ENCODE data around the gene VAMP5. TPM values are rescaled to one million over a fixed set of nuclear protein-coding genes. Genes with fewer than 3 reads are reported as not detected.
"Not testable (repeated sequence)": the region's sequence is repeated elsewhere in the genome, so short reads cannot be mapped to it uniquely, and the experiment has no call there.

VAMP5 gene
- total RNA-seq, 1 experiment from 2014 or later, result 0.25 TPM

DNA sequence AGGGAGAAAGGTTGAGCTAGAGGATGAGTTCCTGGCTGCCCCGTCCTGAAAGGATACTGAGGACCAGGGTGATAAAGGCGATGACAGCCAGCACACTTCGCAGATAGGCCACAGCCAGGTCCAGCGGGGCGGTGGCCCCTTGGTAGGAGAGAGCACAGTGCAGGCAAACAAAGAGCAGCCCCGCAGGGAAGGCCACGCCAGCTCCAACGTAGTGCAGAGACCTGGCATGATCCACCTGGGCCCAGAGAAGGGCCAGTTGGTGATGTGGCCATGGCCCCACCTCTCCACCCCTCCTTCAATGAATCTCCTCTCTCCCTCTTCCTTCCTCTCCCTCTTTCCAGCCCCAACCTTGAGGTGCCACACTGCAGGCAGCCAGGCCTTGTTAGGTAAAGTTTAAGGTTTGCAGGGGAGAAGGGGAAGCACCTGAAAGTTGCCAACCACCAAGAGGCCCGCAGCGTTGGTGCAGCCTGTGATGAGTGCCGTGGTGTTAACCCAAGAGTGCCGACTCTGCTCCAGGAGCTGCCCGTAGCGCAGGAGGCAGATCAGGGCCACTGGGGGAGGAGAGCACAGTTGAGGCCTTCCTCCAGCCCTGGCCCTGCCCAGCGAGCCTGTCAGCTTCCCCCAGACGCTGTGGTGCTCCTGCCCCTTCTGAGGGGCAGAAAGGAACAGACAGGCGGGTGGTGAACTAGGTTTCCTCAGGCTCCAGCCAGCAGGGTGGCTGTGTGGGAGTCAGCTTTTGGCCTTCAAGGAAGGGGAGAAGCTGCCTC lies 15.4 kb downstream of the VAMP5 start:
- DNase-seq (ENCODE audit: extremely low read depth, low read depth), result no peak

DNA sequence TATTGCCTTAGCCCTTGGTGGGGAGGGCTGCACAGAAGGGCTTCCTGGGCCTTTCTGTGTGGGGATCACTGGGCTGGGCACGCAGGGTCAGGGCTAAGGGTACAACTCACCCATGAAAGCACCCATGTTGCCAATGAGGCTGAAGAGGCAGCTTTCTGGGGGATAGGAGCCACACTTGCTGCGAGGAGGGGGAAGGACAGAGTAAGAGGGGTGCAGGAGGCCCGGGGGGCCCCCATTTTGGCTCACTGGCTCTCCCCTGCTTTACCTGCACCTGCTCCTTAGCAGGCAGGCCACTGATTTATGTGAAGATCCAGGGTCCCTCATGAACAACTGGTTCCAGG lies 16.0 kb downstream of the VAMP5 start:
- DNase-seq (ENCODE audit: extremely low read depth, low read depth), result no peak

DNA sequence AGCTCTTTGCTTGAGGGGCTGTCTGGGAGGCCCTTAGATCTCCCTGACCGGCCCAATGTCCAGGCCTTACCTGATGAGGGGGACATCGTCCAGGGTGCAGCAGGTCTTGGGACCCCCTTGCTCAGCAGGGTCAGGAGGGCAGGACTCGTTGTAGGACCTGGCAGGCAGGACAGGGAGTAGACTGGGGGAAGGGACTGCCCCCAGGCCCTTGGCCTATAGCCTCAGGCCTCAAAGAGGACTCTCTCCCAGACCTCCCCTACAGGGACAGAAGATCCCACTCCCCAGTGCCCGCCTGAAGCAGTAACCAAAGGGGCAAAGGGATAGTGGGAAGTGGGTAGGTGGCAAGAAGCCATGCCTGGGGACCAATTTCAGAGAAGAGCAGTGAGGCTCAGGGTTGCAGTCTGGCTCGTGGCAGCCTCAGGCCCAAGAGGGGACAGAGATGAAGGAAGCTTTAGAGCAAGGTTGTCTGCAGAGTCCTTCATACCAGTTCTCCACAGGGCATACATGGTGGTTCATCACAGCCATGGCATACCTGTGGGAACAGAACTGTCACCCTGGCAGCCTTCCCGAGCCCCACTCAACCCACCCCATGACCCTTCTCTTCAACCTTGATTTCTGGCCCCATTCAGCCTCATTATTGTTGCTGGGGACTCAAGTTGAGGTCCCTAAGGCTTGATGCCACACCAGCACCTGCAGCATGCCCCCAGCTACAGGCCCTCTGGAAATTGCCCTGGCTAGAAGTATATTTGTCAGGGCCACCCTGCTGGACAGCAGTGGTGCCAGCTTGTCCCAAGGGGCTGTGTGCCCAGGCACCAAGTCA lies 16.9 kb downstream of the VAMP5 start:
- DNase-seq (ENCODE audit: extremely low read depth, low read depth), result no peak

DNA sequence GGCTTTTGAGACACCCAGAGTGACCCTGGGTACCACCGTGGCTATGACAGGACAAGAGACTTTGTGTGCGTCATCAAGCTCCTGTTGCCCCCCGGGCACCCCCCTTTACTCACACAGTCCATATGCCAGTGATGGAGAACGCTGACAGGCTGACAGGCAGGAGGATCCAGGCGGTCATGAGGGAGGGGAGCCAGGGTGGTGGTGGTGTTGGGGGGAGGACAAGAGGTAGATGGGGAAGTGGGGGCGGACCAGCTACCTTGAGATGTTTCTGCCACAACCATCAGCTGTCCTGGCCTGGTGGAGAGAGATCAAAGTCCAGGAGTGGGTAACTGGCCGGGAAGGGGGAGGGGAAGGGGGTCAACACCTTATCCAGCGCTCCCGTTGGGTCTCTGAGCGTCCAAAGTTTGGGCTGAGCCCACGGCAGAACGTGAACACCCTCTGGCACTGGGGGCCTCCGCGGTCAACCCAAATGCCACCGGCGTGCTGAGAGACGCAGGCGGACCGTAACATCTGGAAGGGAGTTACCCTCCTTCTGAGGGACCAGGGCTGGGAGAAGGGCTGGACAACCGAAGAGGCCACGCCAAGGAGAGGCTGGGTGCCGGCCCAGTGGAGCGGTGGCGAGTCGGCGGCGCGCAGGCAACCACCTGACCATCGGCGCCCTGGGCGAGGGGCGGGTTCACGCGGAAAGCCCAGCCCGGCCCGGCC lies 17.7 kb downstream of the VAMP5 start:
- no peak for DNase-seq (ENCODE audit: extremely low read depth, low read depth)

DNA sequence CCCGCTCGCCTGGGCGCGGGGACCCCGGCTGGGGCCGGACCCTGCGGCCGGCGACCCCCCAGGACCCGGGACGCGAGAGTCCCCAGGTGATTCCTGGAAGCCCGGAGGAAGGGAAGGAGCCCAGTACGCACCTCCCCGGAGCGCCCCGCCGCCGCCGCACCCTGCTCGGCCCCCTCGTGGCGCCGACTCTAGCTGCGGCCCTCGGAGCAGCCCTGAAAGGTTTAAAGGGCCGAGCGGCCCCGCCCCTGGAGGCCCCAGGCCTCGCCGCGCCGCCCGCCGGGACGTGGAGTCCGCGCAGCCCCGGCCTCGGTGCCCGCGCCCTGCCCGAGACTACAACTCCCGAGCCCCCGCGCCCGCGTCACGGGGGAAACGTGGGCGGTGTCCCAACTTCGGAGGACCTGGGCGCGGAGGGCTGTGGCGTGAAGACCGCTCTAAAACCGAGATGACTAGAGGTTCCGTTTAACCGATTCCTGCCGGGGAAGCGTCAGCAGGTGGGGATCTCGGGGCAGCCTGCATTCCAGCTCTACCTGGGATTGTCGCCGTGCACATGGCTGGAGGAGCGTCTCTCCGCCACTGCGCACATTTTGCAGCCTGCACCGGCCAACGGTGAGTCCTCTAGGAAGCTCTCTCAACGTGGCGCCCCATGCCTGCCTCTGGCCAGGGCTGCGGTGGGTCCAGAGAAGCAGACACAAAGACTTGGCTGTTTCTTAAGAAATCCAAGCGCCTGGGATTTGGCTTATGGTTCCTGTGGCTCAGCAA lies 18.4 kb downstream of the VAMP5 start, which contains the start of gene TMEM150A:
Gene TMEM150A, minus strand, starts transcription at position 223 of the 759 bp plus-strand sequence. CDS start 750 bp downstream, outside the sequence.
- peak; percentile 84 for DNase-seq (ENCODE audit: extremely low read depth, low read depth)

DNA sequence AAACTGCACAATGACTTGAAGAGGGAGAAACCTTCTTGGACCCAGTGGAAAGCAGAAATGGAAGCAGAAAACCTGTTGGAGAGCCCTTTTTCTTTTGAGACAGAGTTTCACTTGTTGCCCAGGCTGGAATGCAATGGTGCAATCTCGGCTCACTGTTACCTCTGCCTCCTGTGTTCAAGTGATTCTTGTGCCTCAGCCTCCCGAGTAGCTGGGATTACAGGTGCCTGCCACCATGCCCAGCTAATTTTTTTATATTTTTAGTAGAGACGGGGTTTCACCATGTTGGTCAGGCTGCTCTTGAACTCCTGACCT lies 19.9 kb downstream of the VAMP5 start:
- DNase-seq (ENCODE audit: extremely low read depth, low read depth), result not testable (repeated sequence)

DNA sequence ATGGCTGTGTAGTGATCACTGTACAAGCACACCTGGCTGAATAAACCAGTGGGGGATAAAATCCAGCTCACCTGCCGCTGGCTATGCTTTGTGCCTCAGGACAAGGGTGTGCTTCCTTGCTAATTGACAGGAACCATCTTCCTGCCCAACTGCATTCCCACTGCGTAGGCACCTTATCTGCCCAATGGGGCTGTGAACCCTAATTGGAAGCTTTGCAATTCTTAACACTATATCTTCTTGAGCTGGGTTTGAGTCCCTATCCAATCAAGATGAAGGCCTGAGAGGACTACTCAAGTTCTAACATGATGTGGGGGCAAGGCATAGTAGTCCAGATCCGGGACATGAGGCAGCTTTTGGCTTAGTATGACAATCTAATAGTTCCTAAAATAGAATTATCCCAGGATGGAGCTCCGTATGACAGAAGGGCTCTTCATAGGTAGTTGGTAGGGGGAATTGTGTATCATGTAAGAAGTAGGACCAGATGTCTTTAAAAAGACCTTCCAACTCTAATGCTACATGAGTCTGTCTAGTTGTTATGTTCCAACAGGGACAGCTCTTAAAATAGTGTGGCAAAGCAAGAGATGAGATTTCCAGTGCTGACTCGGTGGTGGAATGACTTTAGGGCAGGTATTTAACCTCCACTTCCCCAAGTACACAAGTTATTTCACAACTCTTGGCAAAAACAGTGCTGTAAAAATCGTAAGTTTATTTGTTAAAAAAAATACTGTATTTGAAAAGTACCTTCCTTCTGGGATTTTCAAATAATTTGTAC lies 20.5 kb downstream of the VAMP5 start:
- no peak for DNase-seq (ENCODE audit: extremely low read depth, low read depth)

DNA sequence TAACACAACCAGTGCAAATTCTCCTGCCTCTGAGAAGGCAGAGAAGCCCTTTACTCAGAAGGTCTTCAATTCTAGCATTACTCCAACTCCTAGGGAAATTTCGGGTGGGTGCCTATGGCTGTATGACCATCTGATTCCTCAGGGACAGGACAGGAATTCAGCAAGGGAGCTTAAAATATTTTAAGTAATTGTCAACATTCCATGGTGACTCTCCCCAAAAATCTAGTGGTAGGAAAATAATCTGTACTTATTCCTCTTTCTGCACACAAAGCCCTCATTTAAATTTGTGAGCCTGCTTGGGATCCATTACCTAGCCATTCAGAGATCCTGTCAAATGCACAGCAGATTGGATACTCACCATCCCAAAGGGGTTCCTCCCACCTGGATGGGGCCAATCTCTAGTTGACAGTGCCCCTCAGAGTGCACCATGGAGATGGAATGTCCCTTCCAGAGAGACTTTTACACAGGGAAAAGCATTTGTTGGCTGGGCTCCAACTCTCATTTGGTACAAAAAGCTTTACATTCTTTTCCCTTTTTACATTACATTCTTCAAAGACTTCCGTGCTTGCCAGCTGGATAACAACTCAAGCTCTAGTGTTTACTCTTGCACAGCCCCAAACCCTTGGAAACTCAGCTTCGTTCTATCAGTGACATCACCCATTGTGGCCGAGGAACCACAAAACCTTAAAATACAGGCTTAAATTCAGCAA lies 21.3 kb downstream of the VAMP5 start:
- no peak for DNase-seq (ENCODE audit: extremely low read depth, low read depth)

DNA sequence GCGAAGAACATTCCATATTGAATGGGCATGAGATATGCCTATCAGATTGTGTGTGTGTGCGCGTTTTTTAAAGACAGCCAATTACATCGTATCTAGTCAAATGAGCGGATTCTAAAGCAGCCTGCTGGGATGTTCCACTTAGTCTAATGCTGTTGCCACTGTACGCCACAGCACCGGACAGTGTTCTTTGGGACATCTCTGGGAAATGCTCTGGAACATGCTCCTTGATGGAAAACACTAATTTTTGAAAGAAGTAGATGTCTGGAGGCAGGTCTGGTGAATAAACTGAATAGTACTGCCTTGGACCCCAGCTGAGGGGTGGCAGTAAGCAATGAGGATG lies 21.9 kb downstream of the VAMP5 start:
- DNase-seq (ENCODE audit: extremely low read depth, low read depth), result no peak

DNA sequence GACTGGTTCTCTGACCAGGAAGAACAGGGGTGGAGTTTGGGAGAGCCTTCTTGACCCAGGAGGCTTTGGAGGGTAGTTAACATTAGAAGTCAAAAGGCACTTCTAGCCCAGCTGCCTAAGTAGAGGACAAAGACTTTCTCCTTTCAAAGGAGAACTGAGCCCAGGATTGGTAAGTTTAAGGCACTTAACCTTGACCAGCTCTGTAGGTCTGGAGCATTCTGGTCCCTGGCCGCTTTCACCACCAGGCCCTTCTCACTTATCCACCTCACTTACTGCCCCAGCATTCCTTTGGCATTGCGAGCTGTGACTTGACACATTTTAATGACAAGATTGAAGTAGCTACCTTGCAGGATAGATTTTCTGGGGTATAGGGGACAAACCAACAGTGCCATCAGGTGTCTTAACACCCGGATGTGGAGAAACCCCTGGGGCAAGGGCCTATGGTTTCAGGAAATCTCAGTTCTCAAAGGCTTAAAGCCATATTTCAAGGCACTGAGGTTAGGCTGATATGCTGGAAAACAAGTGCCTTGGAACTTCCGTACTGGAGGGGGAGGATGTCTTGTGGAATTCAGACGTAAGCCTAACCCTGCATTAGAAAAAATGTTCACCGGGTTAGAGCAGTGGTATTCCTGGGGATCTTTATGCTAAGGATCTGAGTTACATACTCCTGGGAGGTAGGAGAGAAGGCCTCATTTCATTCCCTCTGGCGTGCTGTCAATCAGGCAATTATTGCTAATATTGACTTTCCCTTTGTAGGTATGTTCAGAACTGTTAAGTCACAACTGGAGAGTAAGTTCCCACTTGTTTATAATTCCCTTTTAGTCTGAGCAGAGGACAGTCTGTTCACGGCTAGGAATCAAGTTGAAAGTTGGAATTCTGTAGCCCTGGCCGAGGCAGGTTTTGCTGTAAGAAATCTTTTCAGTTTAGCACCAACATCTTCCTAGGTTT lies 23.3 kb downstream of the VAMP5 start:
- no peak for DNase-seq (ENCODE audit: extremely low read depth, low read depth)

DNA sequence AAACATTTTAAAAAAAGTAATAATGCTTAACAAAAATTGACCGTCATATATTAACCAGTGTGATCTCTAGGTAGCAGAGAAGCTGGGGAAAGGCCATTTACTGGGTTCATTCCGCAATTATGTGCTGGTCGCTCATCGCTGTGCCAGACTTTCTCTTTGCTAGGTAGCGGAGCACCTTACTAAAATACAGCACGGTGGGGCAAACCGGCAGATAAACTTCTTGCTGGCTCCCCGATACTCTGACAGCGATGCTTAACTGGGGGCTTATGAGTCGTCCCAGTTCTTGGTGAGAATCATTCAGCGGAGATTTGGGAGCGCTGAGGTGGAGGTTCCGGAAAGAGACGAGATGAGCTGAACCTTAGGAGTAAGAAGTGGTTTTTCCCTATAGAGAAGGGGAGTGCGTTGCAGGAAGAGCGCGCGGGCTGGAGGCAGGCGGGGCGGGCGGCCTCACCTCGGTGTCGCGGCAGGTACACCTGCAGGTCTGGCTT lies 27.0 kb downstream of the VAMP5 start:
- DNase-seq (ENCODE audit: extremely low read depth, low read depth), result no peak

DNA sequence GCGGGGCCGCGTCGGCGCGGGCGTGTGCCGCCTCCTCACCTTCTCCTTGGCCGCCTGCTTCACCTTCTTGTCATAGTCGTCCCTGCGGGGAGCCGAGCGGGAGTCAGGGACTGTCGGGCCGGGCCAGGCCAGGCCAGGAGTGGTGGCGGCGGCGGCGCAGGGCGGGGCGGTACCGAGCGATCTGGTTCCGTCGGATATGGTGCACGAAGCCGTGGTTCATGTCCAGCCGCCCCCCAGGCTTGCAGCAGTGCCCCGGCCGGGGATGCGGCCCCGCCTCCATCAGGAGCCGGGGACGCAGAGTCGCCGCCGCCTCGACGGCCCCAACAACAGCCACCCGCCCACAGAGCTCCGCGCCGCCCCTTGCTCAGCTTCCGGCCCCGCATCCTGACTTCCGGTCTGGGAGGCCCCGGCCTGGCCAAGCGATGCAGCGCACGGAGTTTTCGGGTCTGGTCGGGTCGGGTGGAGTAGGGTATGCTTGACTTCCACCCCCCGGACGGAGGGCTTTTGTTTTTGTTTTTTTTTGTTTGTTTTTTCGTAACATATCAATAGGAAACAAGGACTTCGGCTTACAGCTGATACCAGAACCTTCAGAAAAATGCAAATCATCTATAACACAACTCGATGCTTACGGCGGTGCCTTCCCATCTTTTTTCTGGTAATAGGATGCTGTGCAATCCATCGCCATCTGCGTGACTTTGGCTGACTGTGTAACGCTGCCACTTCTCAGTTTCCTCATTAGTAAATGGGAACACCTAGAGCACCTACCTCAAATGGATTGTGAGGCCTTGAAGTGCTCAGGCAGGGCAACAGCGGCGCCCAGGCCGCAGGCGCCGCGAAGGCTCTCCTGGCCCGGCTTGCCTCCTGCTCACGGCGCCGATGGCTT lies 27.7 kb downstream of the VAMP5 start, which contains the start of gene C2orf68:
Gene C2orf68, minus strand, starts transcription at position 362 of the 883 bp plus-strand sequence. Its CDS starts 82 bp downstream, at position 280.
- DNase-seq (ENCODE audit: extremely low read depth, low read depth), result peak; percentile 84

DNA sequence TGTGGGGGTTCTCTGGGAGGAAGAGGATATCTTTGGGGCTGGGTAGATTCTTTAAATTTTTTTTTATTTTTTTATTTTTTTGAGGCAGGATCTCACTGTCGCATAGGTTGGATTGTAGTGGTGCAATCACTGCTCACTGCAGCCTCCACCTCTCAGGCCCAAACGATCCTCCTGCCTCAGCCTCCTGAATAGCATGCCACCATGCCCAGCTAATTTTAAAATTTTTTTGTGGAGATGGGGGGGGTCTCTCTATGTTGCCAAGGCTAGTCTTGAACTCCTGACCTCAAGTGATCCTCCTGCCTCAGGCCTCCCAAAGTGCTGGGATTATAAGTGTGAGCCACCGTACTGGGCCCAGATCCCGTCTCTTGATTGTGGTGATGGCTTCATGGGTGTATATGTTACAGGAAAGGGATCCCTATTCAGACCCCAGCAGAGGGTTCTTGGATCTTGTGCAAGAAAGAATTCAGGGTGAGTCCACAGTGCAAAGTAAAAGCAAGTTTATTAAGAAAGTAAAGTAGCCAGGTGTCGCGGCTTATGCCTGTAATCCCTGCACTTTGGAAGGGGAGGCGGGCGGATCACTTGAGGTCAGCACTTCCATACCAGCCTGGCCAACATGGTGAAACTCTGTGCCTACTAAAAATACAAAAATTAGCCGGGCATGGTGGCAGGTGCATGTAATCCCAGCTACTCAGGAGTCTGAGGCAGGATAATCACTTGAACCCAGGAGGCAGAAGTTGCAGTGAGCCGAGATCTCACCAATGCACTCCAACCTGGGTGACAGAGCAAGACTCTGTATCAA lies 29.7 kb downstream of the VAMP5 start:
- no peak for DNase-seq (ENCODE audit: extremely low read depth, low read depth)

DNA sequence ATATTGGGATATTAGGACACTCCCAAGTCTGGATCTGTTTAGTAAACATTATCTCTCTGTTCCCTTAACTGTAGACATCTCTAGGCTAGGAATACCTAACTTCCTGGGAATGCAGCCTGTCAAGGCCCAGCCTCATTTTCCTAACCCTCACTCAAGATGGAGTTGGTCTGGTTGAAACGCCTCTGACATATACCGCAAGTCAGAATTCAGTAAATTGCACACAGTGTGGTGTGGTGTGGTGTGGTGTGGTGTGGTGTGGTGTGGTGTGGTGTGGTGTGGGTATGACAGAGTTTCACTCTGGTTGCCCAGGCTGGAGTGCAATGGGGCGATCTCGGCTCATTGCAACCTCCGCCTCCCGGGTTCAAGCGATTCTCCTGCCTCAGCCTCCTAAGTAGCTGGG lies 30.5 kb downstream of the VAMP5 start:
- not testable (repeated sequence) for DNase-seq (ENCODE audit: extremely low read depth, low read depth)

DNA sequence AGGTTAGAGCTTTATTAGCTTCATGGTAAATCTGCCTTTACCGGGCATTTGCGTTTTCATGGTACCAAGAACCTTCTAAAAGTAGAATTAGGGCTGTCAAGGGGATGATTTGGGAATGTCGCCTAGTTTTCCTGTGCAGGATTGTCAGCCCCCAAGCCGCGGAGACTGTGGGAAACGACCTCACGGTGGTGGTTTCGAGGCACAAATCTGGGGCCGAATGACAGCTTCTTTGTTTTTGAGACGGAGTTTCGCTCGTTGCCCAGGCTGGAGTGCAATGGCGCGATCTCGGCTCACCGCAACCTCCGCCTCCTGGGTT lies 31.1 kb downstream of the VAMP5 start:
- no peak for DNase-seq (ENCODE audit: extremely low read depth, low read depth)

DNA sequence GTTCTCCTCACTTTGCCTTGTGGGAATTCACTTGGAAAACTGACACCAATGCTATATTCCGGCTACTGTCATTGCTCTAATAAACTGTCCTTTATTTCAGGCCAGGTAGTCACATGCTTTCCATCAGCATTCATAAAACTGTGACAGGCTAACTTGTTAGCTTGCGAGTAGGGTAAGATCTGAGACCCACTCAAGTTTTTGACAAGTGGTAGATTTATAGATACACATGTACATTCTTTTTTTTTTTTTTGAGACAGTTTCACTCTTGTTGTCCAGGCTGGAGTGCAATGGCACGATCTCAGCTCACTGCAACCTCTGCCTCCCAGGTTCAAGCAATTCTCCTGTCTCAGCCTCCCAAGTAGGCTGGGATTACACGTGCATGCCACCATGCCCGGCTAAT lies 33.5 kb downstream of the VAMP5 start:
- DNase-seq (ENCODE audit: extremely low read depth, low read depth), result not testable (repeated sequence)
